GM12872 (cell line): ENCODE results near the gene RAD51B.

ENCODE experiments used
- CTCF ChIP-seq: IDR thresholded peaks from 3 replicates; pipeline ENCODE4 v1.5.1; 2011; ENCODE audit warnings: low read depth, mild to moderate bottlenecking, low read length, moderate library complexity; ENCODE audit not compliant: insufficient read depth

Gene RAD51B

GRCh38 chr14:68695856-68696255 lies 876.3 kb downstream of the RAD51B start:
- no peak for TF ChIP-seq CTCF

GRCh38 chr14:68696266-68696665 lies 876.7 kb downstream of the RAD51B start:
- no peak for TF ChIP-seq CTCF

- TF ChIP-seq CTCF, result no peak
Measured at GRCh38 chr14:68696721-68697495, 877.3 kb downstream of the RAD51B start.

GRCh38 chr14:68701001-68701741 lies 881.6 kb downstream of the RAD51B start:
- TF ChIP-seq CTCF, result no peak

- no peak for TF ChIP-seq CTCF
Measured at GRCh38 chr14:68702135-68702534, 882.6 kb downstream of the RAD51B start.

GRCh38 chr14:68702578-68702977 lies 883.0 kb downstream of the RAD51B start:
- no peak for TF ChIP-seq CTCF

- TF ChIP-seq CTCF, result no peak
Measured at GRCh38 chr14:68703093-68703492, 883.5 kb downstream of the RAD51B start.
